SJCRH30 (cell line): ENCODE data around the gene CYP2A13. TPM values are rescaled to one million over a fixed set of nuclear protein-coding genes. Genes with fewer than 3 reads are reported as not detected.
"Not testable (repeated sequence)": the region's sequence is repeated elsewhere in the genome, so short reads cannot be mapped to it uniquely, and the experiment has no call there.

ENCODE experiments used
- DNase-seq, 2 experiments: peaks; one replicate each; pipeline ENCODE4 v3.0.0-alpha.2; 2015 to 2020
- H3K27ac ChIP-seq: fragments of 250-450 bp; sonication (Bioruptor Pico); 2 replicates; pipeline ENCODE4 v1.5.1; 2020; ENCODE audit warnings: mild to moderate bottlenecking, moderate library complexity
- H3K27me3 ChIP-seq: fragments of 250-450 bp; sonication (Bioruptor Pico); 2 replicates; pipeline ENCODE4 v1.5.1; 2020; ENCODE audit warnings: mild to moderate bottlenecking, moderate library complexity
- H3K36me3 ChIP-seq: fragments of 250-450 bp; sonication (Bioruptor Pico); 2 replicates; pipeline ENCODE4 v1.5.1; 2020; ENCODE audit warnings: mild to moderate bottlenecking, moderate library complexity
- H3K4me1 ChIP-seq: fragments of 250-450 bp; sonication (Bioruptor Pico); 2 replicates; pipeline ENCODE4 v1.5.1; 2020; ENCODE audit warnings: mild to moderate bottlenecking, moderate library complexity
- H3K4me3 ChIP-seq: fragments of 250-450 bp; sonication (Bioruptor Pico); 2 replicates; pipeline ENCODE4 v1.5.1; 2020; ENCODE audit warnings: mild to moderate bottlenecking, moderate library complexity
- H3K9me3 ChIP-seq: fragments of 250-450 bp; sonication (Bioruptor Pico); replicated peaks from 2 replicates; pipeline ENCODE4 v1.5.1; 2020; ENCODE audit warnings: mild to moderate bottlenecking, moderate library complexity
- total RNA-seq: library from RNA; depleted of rRNA; stranded (reverse); fragments of >200 nt; shearing (Covaris generic); gene quantifications from 2 replicates; pipeline ENCODE4 v1.2.3, GENCODE V29; 2014; rRNA removed

Gene CYP2A13
- total RNA-seq, 1 experiment from 2014 or later: not detected

DNA sequence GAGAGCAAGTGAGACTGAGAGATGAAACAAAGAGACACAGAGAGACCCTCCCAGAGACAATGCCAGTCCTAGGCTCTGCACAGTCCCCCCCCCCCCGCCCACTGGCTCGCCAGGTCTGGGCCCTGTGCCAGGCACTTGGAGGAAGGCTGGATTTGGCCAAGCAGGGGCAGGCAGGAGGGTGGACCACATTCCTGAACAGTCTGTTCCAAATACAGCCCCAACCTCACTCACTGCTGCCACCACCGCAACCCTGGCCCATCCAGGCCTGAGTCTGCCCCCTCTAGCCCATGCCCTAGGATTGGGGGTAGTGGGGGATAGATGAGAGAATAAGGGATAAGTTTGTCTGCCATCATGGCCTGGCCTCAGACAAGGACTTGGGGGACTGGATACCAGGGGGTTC lies 45.0 kb downstream of the CYP2A13 start:
- Histone ChIP-seq H3K9me3 (no peaks in the 10 kb centered on the region), H3K4me1 (no peaks in the 10 kb centered on the region), H3K4me3 (no peak overlapping the region), H3K36me3 (no peaks in the 10 kb centered on the region), H3K27me3 (0 out of 2 replicates have a peak, but pooled peaks cover 7% of the 10 kb centered on the region), H3K27ac (no peak overlapping the region)
- no peak for DNase-seq

DNA sequence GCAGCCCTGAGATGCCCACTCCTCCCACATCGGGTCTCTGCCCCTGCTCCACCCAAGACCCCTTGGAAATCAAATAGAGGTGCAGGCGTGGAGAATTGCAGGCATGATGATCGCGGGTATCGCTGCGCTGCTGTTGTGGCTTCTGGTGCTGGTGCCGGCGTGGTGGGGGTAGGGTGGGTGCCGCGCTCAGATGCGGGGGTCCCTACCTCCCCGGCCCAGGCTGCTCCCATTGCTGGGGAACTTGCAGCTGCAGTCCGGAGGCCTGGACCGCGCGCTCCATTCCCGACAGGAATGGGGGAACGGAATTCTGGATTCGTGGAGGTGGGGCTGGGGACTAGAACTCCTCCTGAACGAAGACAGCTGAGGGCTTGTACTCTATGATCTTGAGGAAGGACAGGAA lies 46.4 kb downstream of the CYP2A13 start:
- no peak overlapping the region for H3K27ac ChIP-seq
- no peak for DNase-seq
- no peaks in the 10 kb centered on the region for H3K9me3 ChIP-seq
- no peaks in the 10 kb centered on the region for H3K36me3 ChIP-seq
- no peaks in the 10 kb centered on the region for H3K4me1 ChIP-seq
- H3K27me3 ChIP-seq: 0 out of 2 replicates have a peak, but pooled peaks cover 4% of the 10 kb centered on the region
- H3K4me3 ChIP-seq: no peak overlapping the region

DNA sequence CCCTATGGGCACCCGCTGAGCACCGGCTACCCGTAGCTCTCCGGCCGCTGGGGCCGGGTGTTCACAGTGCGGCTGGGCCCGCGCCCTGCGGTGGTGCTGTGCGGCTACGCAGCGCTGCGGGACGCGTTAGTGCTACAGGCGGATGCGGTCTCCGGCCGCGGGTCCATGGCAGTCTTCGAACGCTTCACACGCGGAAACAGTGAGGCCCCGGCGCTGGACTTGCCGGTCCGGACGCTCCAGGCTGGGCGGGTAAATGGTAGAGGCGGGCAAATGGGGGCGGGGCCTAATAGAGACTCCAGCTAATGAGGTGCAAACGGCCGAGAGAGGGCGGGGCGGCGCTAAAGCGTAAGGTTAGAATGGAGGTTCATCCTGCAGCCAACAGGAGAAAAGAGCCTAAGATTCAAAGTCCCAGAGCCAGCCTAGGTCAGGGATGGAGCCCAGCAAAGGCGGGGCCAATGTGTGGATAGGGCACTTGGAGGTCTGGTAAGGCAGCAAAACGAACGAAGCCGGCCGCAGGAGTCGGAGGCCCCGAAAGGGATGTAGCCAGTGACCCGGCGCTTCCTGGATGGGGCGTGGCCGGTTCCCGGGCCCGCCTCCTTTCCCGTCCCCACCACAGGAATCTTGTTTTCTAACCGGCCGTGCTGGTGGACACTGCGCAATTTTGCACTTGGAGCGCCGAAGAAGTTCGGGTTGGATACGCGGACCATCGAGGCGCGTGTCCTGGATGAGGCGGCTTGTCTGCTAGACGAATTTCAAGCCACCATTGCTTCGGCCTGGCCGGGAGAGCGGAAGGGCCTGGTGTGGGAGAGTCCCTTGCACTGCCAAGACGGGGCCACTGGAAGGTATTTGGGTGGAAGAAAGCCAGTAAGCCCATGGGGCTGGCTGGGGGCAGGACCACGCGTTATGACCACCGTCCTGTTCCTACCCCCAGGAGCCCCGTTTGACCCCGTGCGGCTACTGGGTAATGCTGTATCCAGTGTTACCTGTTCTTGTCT lies 47.4 kb downstream of the CYP2A13 start:
- H3K9me3 ChIP-seq, H3K36me3 ChIP-seq, DNase-seq, H3K4me1 ChIP-seq, H3K27ac ChIP-seq, H3K27me3 ChIP-seq, H3K4me3 ChIP-seq: not testable (repeated sequence)

DNA sequence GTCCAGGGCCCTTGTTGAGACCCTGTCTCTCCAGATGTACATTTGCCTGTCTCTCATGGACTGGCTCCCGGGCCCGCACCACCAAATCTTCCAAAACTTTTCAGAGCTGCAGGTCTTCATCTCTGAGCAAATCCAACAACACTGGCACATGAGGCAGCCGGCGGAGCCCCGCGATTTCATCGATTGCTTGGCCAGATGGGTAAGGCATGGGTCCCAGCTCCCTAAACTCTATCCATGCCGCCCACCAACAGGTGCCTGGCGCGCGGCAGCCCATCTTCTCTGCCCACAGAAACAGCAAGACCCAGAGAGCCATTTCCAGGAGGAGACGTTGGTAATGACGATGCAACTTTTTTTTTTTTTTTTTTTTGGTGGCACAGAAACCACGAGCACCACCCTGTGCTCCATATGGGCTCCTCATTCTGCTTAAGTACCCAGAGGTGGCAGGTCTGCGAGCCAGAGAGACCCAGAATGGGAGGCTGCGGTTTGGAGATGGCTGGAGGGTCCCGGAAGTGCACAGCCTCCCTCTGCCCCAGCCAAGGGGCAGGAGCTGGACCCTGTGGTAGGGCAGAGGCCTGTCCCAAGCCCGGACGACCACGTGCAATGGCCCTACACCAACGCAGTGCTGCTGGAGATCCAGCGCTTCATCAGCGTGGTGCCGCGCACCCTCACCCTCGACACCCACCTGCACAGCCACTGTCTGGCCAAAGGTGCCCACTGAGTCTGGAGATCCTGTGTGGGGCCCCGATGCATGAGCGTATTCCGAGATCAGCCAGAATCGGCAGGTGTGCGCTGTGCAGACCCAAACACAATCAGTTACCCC lies 48.6 kb downstream of the CYP2A13 start:
- no peaks in the 10 kb centered on the region for H3K9me3 ChIP-seq
- no peak overlapping the region for H3K4me3 ChIP-seq
- H3K27ac ChIP-seq: no peak overlapping the region
- H3K36me3 ChIP-seq: no peaks in the 10 kb centered on the region
- H3K27me3 ChIP-seq: no peaks in the 10 kb centered on the region
- DNase-seq: no peak
- H3K4me1 ChIP-seq: no peaks in the 10 kb centered on the region

DNA sequence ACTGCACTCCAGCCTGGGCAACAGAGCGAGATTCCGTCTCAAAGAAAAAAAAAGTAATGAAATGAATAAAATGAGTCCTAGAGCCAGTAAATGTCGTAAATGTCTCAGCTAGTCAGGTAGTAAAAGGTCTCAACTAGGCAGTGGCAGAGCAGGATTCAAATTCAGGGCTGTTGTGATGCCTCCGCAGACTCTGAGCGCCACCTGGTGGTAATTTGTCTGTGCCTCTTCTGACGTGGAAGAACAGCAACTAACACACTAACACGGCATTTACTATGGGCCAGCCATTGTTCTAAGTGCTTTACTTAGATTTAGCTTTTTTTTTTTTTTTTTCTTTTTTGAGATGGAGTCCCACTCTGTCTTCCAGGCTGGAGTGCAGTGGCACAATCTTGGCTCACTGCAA lies 56.2 kb downstream of the CYP2A13 start:
- peak; percentile 81 to 89 for DNase-seq
- H3K36me3 ChIP-seq: no peaks in the 10 kb centered on the region

More for the DNA sequence above, 56.2 kb downstream of the CYP2A13 start:
- no peaks in the 10 kb centered on the region for H3K9me3 ChIP-seq
- no peaks in the 10 kb centered on the region for H3K4me1 ChIP-seq
- no peak overlapping the region for H3K4me3 ChIP-seq
- H3K27me3 ChIP-seq: peaks cover 4% of the 10 kb centered on the region
- no peak overlapping the region for H3K27ac ChIP-seq

Other genes with a start within 250 kb of the CYP2A13 start
- gene CYP2A6, start 238.0 kb upstream of the CYP2A13 start, total RNA-seq: not detected in 2 replicates
- gene CYP2A7, start 206.2 kb upstream of the CYP2A13 start, total RNA-seq: not detected in 2 replicates
- not detected in 2 replicates for gene CYP2B6, start 97.2 kb upstream of the CYP2A13 start, total RNA-seq
- not detected in 2 replicates for gene CYP2F1, start 26.0 kb downstream of the CYP2A13 start, total RNA-seq
- not detected in 2 replicates for gene CYP2S1, start 104.8 kb downstream of the CYP2A13 start, total RNA-seq
- gene AXL, start 130.8 kb downstream of the CYP2A13 start, total RNA-seq: 24.1 and 25.1 TPM in 2 replicates
- 260 and 274 TPM in 2 replicates for gene HNRNPUL1, start 175.9 kb downstream of the CYP2A13 start, total RNA-seq
- gene CCDC97, start 221.7 kb downstream of the CYP2A13 start, total RNA-seq: 19.6 and 20.0 TPM in 2 replicates